Glomerular endothelial cell (primary cell): Measurements from ENCODE around the gene TLR1. TPM values are rescaled to one million over a fixed set of nuclear protein-coding genes. Genes with fewer than 3 reads are reported as not detected.
"Not testable (repeated sequence)": the region's sequence is repeated elsewhere in the genome, so short reads cannot be mapped to it uniquely, and the experiment has no call there.

Source experiments
- DNase-seq: peaks from one replicate; pipeline ENCODE4 v3.0.0-alpha.2; 2011; ENCODE audit warnings: low read depth, low spot score; ENCODE audit errors: extremely low read depth
- total RNA-seq: library from RNA; depleted of rRNA; stranded (reverse); fragments of >200 nt; gene quantifications from 2 replicates; pipeline ENCODE4 v1.2.3, GENCODE V29; 2015

Gene TLR1
- total RNA-seq, 1 donor from 2014 or later = 1.7 TPM

DNA sequence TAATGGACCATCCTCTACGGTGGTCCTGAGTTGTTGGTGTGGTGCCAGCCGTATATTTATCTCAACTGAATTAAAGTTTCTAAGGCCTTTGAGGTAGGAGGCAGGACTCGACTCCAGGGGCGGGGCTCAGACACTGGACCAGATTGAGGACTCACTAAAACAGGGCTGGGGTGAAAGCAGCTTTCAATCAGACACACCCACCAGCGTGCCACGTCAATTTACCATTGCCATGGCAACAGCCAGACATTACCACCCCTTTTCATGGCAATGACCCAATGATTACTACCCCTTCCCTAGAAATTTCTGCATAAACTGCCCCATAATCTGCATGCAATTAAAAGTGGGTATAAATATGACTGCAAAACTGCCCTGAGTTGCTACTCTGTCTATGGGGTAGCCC, 6.7 kb upstream of the TLR1 start:
- no peak for DNase-seq

DNA sequence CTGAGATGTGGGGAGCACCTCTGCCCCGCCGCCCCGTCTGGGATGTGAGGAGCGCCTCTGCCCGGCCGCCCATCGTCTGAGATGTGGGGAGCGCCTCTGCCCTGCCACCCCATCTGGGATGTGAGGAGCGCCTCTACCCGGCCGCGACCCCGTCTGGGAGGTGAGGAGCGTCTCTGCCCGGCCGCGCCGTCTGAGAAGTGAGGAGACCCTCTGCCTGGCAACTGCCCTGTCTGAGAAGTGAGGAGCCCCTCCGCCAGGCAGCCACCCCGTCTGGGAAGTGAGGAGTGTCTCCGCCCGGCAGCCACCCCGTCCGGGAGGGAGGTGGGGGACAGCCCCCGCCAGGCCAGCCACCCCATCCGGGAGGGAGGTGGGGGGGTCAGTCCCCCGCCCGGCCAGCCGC, 2.9 kb upstream of the TLR1 start:
- DNase-seq = not testable (repeated sequence)

DNA sequence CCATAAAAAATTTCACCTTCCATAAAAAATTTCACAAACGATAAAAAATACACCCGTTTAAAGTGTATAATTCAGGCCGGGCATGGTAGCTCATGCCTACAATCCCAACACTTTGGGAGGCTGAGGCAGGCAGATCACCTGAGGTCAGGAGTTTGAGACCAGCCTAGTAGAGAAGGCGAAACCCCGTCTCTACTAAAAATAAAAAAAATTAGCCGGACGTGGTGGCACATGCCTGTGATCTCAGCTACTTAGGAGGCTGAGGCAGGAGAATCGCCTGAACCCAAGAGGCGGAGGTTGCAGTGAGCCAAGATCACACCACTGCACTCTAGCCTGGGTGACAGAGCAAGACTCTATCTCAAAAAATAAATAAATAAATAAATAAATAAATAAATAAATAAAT, 1.7 kb upstream of the TLR1 start:
- DNase-seq = not testable (repeated sequence)

DNA sequence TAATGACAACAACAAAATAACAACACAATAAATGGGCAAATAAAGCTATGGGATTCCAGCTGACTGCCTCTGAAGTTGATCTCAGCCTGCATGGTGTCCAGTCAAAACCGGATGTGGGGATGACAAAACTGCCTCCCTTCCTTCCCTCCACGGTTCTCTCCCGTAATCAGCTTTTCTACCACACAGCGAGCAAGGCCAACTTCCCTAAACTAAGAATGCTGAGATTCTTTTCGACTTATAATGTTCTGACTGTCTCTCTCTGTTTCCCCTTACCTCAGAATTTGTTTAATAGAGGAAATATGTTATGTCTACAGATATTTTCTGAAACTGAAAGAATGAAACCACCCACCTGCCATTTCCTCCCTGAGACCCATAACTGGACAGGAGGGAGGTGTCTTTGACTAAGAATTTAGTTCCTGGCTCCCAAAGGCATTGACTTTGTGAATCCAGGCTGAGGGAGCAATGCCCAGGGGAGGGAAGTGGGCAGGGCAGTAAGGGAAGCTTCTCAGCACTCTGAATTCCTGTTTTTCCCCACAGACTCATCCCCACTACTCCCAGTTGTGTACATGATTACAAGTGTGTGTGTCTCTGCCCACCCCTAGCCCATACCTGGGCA, 1.0 kb upstream of the TLR1 start:
- DNase-seq = no peak

DNA sequence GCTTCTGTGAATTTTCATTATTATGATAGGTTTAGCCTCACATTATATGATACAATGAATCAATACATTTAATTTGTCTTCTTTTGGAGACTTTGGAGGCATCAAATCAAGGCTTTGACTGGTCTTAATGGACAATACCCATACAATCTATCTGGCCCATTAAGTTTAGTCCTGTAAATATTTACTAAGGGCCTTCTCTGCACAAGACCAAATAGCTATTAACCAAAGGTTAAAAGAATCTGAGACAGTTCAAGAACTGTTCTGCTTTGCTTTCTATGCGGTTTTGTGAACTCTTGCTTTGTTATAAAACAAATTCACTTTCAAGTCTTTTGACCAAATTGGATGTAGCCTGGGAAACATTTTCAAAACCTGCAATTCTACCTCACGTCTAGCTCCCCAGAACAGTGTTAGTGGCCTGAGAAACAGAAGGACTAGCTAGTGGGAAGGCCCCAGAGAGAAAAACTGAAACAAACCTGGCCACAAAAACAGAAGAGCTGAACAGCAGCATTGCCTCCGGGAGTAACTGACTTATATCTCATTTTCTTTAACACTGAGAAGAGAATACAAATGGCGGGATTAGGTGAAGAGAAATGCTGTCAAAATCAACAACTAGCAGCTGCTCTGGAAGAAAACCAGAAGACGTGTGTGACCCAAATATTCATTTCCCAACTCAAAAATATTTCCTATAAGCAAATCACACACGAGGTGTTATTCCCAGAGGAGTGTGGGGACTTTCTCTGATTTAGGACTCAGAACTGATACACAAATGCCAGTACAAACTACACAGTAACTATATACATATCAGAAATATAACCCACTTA, 548 bp downstream of the TLR1 start:
- DNase-seq = no peak

DNA sequence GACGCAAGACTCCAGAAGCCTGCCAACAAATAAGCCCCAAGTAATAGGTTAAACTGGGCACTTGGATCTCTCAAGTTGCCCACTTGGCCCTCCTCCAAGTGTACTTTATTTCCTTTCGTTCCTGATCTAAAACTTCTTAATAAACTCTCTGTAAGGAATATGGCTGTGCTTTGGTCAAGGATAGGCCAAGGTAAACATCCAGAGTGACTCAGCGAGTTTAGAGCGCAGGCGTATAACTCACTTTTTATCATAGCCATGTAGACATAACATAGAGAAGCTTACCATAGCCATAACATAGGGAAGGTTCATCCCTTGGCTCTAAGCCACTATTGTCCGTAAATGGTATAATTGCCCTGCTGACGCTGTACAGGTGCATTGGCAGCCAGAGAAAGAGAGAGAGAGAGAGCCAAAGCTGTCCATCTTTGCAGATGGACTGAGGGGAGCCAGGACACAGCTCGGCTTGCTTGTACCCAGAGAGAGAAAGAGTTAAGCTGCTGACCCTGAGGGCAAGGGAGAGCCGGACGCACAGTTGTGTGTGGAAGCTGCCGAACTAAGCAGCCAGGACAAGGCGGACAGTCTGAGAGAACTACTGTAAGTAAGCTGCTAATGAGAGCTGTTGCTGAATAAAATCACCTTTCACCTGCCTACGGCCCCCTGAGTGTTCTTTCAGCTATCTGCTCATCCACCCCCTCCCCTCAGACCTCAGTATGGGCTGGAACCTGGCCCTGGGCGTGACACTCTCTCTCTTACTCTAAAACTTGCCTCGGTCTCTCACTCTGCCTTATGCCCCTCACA, 1.8 kb downstream of the TLR1 start:
- no peak for DNase-seq

DNA sequence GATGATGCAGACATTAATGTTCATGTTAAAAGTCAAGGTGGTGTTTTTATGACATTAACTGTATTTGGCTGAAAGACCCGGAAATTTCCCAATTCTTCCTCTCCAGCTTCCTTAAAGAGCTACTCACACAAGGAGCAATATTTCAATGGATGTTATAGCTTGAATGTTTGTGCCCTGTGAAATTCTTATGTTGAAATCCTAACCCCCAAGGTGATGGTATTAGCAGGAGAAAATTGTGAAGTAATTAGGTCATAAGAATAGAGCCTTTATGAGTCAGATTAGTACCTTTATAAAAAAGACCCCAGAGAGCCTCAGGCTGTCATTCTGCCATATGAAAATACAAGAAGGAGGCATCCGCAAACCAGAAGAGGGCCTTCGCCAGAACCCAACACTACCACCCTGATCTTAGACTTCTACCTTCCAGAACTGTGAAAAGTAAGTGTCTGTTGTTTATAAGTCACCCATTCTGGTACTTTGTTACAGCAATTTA, 3.6 kb downstream of the TLR1 start:
- no peak for DNase-seq

DNA sequence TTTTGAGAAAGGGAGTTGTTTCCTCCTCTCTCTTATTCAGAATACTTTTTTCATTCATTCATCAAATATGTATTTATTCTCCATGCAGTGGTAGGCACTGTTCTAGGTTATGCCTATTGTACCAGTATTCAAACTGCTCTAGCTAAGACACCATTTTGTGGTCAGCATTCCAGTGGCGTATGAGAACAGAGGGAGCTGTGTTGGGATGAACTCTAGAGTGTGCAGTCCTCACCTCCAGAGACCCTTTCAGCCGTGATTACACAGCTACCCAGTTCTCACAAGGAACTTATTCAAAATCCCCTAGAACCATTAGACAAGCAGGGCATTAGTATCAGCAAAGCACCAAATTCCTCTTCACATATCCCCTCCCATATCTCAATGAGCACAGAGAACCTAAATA, 4.2 kb downstream of the TLR1 start:
- no peak for DNase-seq

DNA sequence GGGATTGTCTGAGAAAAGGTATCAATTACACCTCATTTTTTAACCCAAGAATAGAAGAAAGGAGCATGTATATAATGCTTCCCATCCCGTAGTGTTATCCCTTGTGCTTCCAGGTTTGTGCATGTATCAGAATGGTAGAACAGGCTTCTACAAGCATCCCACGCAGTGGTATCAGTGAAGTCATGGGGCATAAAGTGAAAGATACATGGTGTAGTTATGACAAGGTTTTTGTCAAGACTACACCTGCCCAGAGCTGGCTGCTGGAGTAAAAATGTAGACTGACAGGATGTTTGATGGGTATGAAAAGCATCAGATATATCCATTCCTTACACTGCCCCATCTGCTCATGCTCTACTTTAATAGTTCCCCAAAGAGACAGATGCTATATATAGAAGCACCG, 9.5 kb downstream of the TLR1 start:
- no peak for DNase-seq

DNA sequence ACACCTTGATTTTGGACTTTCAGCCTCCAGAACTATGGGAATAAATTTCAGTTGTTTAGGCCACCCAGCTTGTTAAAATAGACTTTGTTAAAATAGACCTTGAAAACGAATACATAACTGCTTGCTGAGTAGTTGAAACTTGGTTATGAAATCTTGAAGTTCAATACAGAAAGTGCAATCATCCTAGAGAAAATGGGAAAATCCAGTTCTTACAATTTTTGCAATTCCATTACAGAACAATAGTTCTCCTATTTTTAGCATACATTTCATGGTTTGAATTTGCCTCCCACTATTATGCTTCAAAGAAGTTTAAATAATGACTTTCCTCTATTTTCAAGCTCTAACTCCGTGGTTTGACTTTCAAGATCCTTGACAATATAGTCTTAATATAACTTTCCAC, 10.5 kb downstream of the TLR1 start:
- no peak for DNase-seq

DNA sequence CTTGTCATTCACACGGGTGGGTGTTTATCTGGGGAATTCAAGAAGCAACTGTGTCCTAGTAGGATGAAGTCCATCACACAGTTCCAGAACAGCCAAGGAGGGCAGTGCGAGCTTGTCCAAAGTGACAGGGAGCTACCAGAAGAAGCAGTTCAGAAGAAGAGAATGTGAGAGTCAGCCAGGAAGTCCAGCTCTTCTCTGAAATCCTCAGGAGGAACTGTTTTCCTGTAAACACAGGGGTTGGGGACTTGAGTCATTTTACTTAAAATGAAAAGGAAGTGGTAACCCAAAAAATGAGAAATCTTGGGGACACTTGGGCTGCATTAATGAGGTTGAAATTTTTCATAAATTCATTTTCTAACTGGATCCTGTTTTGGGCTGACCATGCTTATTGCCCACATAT, 13.6 kb downstream of the TLR1 start:
- no peak for DNase-seq

DNA sequence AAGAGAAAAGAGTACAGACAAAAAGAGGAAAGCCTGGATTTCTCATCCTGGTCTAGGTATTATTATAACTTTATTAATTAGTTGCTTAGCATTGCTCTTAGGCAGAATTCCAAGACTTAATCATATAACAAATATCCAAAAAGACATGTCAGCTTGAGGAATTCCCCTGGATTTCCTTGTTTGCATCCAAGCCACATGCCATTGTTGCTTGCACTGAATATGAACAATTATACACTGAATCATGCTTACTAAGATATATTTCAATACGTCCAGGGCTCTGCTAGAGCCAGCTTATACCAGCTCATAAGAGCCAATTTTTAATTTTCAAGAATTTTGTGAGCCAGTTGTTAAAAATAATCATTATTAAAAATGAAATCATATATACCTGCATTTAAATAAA, 16.3 kb downstream of the TLR1 start:
- DNase-seq = no peak

DNA sequence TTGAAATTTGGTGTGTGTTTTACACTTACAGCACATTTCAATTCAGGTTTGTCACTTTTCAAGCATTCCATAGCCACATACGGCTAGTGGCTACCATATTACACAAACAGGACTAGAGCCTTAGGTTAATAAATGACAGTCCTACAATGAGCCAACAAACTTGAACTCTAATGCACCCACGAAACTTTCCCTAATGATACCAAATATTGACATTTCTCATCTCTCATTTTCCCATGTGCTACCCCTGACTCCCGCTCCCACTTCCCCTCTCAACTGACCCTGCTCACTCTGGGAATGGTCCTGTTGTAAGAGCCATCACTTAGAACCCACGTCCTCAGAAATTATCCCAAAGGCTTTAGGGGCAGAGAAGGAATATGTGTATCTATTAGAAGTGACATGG, 16.9 kb downstream of the TLR1 start:
- no peak for DNase-seq

DNA sequence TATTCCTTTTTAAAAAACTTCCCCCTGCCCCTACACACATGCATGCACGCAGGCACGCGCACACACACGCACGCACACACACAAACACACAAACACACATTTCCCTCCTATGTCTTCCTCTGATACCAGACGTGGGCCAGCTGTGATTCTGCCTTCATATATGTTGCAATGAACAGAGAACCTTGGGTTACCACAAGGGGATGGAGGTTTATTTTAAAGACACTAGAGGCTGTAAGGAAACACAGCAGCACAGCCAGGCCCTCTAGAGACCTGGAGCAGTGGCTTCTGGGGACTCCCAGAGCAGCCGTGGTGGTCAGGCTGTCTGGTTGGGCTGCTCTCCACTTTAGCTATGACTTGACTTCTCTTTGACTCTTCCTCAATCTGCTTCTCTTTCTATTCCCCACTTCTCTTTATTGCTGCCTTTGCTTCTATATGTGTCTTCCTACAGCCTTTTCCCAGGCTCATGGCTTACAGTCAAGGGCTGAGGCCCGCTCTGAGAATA, 18.6 kb downstream of the TLR1 start:
- DNase-seq = no peak

DNA sequence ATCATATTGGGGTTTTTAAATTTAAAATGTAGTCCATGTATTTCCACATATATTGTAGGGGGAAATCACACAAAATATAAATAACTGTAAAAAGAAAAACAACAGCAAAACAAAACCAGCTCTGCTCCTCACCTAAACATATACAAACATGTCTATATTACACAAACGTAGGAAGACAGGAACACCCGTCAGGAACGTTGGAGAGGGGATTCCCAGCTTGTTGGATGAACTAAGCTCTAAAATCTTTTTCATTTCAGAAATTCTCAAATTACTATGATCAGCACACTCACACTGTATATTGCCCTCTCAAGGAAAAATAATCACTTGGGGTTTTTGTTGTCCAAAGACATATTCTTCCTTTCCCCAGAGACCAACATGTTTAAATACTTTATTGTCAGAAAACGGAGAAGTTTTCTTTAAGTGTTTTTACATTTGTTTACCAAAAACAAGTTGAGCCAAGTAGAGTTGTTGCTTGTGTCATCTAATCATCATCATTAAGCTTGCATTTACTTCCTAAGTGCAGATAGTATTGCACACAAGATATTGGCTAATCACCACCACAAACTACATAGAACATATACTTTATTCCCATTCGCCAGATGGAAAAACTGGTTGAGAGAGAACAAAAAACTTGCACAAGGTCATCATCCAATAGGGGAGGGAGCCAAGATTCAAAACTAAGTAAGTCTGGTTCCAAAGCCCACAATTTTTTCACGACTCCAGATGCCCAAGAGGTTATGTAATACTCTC, 19.4 kb downstream of the TLR1 start:
- no peak for DNase-seq

DNA sequence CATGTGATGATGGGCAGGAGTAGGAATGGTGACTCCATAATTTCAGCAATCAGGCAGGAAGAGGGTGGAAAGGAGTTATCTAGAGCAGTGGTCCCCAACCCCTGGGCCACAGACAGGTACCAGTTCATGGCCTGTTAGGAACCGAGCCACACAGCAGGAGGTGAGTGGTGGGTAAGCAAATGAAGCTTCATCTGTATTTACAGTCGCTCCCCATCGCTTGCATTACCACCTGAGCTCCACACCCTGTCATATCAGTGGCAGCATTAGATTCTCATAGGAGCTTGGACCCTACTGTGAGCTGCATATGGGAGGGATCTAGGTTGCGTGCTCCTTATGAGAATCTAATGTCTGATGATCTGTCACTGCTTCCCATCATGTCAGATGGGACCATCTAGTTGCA, 20.4 kb downstream of the TLR1 start:
- no peak for DNase-seq

DNA sequence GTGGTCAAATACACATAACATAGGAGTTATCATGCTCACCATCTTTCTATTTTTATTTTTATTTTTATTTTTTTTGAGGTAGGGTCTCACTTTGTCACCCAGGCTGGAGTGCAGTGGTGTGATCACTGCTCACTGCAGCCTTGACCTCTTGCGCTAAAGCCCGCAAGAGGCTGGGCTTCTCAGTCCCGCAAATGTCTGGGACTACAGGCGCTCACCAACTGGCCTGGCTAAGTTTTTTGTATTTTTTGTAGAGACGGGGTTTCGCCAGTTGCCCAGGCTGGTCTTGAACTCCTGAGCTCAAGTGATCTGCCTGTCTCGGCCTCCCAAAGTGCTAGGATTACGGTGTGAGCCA, 21.5 kb downstream of the TLR1 start:
- DNase-seq = no peak

DNA sequence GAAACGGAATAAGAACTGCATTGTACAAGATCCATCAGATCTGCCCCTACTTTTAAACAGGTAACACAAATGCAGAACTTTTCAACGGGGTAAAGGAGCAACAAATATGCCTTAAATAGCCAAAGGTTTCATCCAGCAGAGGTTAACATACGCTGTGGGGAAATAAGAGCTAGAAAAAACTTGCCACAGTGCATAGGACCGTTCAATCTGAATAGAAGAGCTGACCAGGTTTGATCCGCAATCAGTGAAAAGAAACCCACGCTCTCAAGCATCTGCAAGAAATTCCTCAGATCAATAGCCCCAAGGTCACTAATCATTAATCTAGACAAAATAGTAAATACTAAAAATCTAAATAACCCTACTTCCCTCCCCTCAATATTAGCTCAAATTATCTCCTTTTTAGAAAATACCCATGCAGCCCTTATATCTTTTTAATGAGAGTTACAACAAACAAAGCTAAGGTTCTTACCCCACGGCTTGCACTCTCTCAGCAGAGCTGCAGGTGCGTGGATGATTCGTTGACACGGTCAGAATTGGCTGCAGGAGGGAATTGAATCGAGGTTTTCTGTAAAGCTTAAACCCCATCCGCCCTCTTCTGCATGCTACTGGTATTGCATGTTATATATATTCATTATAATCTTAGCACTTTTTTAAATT, 22.0 kb downstream of the TLR1 start, which contains the start of gene TLR10:
TLR10 (minus strand) TSS at position 539 of the 657 bp plus-strand sequence. CDS start 7,400 bp downstream, outside the sequence.
- no peak for DNase-seq

DNA sequence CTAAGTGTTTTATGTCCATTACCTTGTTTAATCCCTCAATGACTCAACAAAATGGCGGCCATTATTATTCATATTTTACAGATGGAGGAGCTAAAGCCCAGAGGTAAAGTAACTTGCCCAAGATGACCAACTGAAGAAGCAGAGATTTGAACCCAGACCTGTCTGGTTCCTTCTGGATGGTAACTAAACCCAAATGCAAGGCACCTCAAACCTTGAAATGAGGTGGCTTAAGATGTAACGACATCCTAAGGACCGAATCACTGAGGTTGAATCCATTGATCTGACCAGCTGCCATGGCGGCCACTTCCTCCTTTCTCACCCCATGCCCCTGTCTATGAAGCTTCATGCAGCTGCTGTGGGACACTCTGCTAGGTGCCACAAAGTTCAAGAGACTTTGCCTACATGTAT, 22.7 kb downstream of the TLR1 start:
- no peak for DNase-seq

DNA sequence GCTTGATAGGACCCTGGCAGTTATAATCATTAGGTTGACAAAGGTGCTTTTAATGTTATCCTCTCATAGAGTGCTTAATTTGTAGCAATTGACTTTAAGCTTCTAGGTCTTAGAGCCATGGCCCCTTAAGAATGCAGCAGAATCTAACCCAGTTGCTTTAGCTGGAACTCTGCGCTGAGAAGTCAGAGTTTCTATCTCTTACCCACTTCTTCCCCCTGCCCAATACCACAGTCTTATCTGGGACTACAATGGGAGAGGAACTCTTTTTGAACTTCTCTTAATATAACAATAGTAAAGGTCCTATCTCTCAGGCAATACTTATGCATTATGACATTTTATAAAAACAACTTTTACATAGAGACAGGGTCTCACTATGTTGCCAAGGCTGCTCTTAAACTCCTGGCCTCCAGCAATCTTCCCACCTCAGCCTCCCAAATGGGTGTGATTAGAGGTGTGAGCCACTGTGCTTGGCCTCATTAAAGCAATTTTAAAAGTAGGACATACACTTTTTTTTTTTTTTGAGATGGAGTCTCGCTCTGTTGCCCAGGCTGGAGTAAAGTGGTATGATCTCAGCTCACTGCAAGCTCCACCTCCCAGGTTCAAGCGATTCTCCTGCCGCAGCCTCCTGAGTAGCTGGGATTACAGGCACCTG, 23.6 kb downstream of the TLR1 start:
- DNase-seq = no peak
